GM21381 (cell line): ENCODE results near the gene LRRC4C.

Source experiments
- ATAC-seq: cut with Tn5 transposase; IDR thresholded peaks from one replicate; pipeline ENCODE4 v1.9.1; 2021; ENCODE audit warnings: mild to moderate bottlenecking, moderate library complexity; ENCODE audit not compliant: unreplicated experiment

The LRRC4C gene

DNA sequence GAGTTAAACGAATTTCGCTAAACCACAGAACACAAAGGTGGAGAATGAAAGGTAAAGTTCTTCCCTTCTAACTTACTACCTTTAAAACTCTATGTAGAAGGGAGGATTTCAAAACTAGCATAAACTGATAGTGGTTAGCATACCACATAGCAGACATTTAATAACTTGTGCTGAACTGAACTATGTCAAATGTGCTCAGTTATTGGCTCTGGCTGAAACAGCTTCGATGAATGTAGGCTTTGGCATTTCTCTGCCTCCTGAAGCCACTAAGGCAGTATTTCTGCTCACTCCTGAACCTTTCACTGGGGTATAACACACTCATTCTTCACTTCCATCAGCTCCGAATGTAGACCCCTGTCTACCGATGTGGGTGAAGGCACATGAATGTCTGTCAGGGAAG lies 1188.1 kb downstream of the LRRC4C start:
- no peak for ATAC-seq

- no peak for ATAC-seq
Observed at GRCh38 chr11:40269865-40270264, 1189.6 kb downstream of the LRRC4C start.

GRCh38 chr11:40268551-40268950 lies 1190.9 kb downstream of the LRRC4C start:
- ATAC-seq: no peak

GRCh38 chr11:40255457-40255856 lies 1204.0 kb downstream of the LRRC4C start:
- ATAC-seq: no peak

- no peak for ATAC-seq
Observed at GRCh38 chr11:40253166-40253565, 1206.3 kb downstream of the LRRC4C start.

GRCh38 chr11:40252236-40252635 lies 1207.2 kb downstream of the LRRC4C start:
- no peak for ATAC-seq

DNA sequence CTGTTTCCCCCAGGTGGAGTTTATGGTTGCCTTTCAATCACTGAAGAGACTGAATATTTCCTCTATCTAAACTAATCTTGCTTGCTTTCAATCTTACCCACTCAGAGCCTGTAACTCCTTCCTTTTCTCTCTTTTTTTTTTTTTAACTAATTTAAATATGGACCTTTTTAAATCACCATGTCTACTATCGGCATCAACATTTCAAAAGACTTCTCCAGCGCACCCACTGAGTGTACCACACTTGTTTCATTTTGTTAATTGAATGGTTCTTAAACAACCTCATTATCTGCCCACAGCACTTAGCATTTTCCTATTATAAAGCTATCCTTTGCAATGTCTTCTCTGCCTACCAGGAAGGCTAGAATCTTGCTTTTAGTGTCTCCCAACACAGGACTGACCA lies 1212.5 kb downstream of the LRRC4C start:
- ATAC-seq: no peak

DNA sequence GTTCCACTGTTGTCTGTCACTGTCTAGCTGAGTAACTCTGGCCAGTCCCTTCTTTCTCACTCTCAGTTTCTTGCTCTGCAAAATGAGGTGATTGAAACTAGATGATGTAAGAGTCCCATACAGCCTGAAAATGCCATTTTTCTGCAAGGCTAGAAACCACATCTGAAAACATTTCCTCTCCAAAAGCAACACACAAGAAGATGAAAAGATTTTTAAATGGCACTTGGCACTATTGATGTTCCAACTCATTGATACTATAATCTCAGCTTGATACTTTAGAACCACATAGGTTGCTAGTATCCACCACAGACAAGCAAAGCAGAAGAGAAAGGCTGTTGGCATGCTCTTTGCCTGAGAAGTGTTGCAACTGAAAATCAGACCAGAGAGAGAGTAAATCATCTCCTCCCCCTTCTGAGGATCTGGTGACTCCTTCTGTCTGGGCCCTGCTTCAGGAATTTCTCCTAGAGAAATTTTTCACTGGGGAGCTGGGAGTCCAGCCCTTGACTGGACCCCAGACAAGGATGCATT lies 1217.9 kb downstream of the LRRC4C start:
- ATAC-seq: peak; percentile 96

- ATAC-seq: no peak
Observed at GRCh38 chr11:40240284-40240683, 1219.2 kb downstream of the LRRC4C start.

- no peak for ATAC-seq
Observed at GRCh38 chr11:40236526-40236925, 1222.9 kb downstream of the LRRC4C start.

- no peak for ATAC-seq
Observed at GRCh38 chr11:40235841-40236240, 1223.6 kb downstream of the LRRC4C start.

DNA sequence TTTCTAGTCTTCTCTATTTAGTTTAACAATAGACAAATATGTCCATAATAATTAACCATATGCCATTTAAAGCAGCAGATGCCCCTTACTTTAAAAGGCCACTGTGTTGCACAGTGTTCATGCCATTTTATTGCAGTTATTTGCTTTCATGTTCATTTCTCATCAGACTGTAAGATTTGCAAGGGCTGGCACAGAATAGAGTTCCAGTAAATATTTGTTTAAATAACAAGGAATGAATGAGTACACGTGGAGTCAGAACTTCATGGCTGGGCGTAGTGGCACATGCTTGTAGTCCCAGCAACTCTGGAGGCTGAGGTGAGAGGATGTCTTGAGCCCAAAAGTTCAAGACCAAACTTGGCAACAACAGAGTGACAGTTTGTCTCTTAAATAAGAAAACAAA lies 1228.6 kb downstream of the LRRC4C start:
- ATAC-seq: no peak

DNA sequence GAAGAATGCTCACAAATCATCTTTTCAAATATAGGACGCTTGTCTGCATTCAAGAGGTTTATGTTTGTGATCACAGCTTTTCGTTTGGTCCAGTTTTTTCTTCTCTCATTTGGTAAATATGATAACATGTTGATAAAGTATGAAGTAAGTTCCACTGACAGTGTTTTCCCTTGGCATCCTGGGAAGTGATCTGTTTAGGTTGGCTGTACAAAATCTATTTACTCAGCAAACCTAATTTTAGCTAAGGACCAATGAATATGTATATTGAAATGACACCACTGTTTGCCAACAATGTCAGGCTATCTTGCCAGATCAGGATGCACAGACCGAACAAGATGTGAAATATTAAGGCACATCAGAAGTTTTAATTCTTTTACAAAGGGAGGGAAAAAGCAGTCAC lies 1230.8 kb downstream of the LRRC4C start:
- no peak for ATAC-seq

DNA sequence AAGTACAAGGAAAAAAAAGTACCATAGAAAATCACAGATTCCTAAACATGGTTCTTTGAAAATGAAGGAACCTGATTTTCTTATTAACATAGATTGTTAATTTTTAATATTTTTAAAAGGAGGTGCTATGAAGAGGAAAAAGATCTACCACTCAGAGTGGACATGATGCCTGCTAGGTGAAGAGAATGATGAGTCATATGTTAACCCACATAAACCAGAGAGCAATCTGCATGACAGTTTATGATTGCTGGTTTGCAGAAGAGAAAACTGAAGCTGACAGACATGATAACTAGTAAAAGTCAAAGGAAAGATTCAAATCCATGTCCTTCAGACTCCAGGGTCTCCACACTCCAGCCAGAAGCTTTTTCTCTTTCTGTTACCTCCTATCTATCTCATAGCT lies 1231.7 kb downstream of the LRRC4C start:
- peak; percentile 79 for ATAC-seq

- no peak for ATAC-seq
Observed at GRCh38 chr11:40226654-40227053, 1232.8 kb downstream of the LRRC4C start.

DNA sequence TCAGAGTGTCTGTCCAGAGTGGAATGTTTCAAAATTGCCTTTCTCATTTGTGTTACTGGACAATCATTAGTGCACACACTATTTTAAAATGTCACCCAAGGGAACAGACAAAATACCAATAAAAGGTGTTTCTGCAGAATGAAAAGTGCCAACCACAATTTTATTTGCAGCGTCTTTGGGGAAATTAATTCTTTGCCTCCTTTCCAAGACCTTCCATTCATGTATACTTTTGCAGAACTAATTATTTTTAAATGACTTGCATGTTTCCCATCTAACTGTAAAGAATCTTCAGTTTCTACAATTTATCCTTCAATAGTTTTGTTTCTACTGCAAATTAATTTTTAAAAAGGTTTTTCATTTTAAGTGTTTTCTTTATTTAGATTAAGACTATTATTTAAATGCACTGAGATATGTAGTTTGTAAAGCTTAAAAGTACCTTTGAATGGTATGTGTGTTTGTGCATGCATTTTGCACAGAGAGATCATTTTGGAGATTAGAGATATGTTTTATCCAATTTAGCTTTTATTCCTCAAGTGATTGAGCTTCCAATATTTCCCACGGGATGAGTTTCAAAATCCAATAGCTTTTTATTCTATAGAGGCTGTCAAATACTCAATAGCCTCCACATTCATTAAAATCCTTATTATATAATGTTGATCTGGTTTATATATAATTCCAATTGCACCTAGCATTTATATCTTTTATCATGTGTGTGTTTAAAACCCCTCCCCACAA lies 1235.7 kb downstream of the LRRC4C start:
- no peak for ATAC-seq

GRCh38 chr11:40219401-40219800 lies 1240.1 kb downstream of the LRRC4C start:
- no peak for ATAC-seq

DNA sequence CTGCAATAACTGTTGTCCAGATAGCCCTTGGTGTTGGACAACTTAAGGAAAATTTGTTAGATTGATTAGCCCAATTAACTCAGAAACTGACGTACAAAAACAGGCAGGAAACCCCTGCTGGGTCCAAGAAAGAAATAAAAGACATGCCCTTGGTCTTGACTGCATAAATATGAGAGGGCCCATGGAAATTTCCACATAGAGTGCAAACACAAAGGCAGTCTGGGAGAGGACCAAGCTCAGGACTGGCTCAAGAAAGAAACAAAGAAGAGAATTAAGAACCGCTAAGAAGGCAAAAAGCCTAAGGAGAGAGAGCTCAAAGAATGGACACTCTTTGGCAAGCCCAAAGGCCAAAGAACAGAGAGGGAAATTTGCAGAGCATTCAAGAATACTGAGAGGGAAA lies 1243.9 kb downstream of the LRRC4C start:
- no peak for ATAC-seq

GRCh38 chr11:40207416-40207815 lies 1252.0 kb downstream of the LRRC4C start:
- ATAC-seq: no peak

DNA sequence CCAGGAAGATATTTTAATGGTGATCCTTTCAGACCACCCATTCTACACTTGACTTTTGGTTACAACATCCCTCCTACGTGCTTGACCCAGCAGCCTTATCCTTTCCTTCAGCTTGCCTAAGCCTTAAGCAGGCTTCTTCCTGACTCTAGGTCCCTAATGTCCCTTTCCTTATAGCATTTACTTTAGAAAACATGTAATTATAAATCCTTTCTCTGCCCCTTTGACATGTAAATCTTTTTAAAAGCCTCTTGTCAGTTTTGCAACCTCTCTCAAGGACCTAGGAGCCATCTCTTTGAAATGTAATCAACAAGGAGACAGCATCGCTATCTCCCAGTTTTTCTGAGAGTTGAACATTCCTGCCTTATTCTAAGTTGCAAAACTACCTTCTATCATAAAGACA lies 1255.2 kb downstream of the LRRC4C start:
- ATAC-seq: no peak

GRCh38 chr11:40203606-40204005 lies 1255.8 kb downstream of the LRRC4C start:
- ATAC-seq: no peak

DNA sequence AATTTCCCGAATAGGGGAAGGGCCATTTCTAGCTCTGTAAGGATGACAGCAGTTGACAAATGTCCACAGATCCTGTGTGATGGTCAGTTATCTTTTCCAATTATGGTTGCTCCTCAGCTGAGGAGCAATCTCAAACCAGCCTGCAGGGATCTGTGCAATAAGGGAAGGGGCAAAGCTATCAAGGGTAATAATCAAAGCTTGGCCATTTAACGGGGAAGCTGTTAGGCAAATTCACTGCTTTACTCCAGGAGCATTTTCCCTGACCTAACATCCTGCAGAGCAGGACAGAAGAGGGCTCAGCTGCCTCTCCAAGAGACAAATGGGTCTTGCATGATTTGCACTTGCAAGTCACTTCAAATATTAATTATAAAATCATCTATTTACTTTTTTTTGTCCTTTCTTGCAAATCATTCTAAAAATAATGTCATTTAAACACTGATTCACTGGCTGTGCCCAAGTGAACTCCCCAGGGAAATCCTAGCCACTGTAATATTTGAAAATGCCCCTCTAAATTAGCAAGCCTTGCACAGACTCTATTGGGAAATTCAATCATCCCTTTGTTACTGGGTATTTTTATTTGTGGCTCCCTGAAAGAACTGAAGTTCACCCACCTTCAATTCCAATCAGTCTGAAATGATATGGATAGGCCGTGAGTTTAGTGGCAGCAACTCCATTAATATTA lies 1256.7 kb downstream of the LRRC4C start:
- no peak for ATAC-seq
